ENCODE data around the gene SCYGR3. TPM values are rescaled to one million over a fixed set of nuclear protein-coding genes. Genes with fewer than 3 reads are reported as not detected.
"Not testable (repeated sequence)": the region's sequence is repeated elsewhere in the genome, so short reads cannot be mapped to it uniquely, and the experiment has no call there.

SCYGR3 gene
- total and polyA plus RNA-seq, 3 experiments from 2014 or later, result not detected

DNA sequence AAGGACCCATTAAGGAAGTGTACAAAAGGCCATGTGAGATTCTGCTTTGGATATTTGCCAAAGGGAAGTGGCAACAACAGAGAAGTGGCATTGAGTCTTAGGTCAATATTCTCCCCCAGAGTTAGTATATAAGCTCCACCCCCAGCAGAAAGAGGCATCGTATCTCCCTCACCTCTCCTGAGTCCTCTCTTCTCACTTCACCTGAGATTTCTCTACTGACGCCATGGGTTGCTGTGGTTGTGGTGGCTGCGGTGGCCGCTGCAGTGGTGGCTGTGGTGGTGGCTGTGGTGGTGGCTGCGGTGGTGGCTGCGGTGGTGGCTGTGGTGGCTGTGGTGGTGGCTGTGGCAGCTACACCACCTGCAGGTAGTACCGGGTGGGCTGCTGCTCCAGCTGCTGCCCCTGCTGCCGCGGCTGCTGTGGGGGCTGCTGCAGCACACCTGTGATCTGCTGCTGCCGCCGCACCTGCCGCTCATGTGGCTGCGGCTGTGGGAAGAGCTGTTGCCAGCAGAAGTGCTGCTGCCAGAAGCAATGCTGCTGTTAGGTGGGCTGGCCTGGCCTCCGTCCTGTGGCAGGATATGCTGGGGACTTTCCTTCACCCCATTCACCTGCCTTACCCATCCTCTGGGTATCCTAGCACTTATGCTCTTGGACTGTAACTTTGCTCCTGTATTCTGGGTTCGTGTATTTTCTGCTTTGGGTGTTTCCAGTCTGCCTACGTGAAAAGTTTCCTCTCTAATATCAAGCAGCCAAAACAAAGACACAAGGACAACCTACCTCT lies 5.9 kb downstream of the SCYGR3 start:
- Histone ChIP-seq H3K4me3 (ENCODE audit: low read length) (no peak overlapping the region), H3K4me1 (ENCODE audit: insufficient read depth, low read length) (peaks cover 7% of the 10 kb centered on the region), H3K27ac (ENCODE audit: low read depth, low read length) (no peak overlapping the region), H3K36me3 (ENCODE audit: insufficient read depth, low read length) (no peaks in the 10 kb centered on the region), H3K9me3 (ENCODE audit: low read length) (no peaks in the 10 kb centered on the region), H3K27me3 (ENCODE audit: insufficient read depth, low read length, poor library complexity, severe bottlenecking) (no peaks in the 10 kb centered on the region)
- ChIA-PET POLR2A (no interaction called here), CTCF (interaction anchor here (1.0 kb wide), 1 partner anchor 11 kb away, joined by 3 read pairs; no protein-coding TSS in a partner anchor)
- H3K4me1 Mint-ChIP-seq, result peaks cover 13 to 23% (median 17%) of the 10 kb centered on the region in 3 donors
- peaks cover 19 to 54% of the 10 kb centered on the region in 2 donors for H3K27me3 Mint-ChIP-seq
- H3K9me3 Mint-ChIP-seq, result no peaks in the 10 kb centered on the region
- peak in 2 of 5 donors; percentile 4 to 9 for DNase-seq
- no peak overlapping the region for H3K4me3 Mint-ChIP-seq
- H3K27ac Mint-ChIP-seq, result peak overlapping the region in 2 of 8 donors; percentile 2 to 57
- H3K36me3 Mint-ChIP-seq, result no peaks in the 10 kb centered on the region

DNA sequence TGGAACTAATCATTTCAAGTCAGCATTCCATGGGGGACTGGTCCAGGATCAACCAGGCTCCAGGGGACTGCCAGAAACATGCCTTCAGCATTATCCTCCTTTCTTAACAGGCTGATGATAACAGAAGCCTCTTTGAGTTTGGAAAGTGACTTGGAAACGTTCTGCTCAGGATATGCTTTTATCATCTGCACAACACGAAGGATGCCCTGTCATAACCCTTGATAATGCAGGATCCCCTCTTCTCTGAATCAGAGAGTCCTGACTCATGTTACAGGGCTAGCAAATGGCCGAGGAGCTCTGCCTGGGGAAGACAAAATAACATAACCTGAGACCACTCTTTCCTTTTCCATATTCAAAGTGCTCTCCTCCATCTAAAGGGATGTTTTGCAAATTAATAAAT lies 6.7 kb downstream of the SCYGR3 start:
- no peak overlapping the region for H3K27ac ChIP-seq (ENCODE audit: low read depth, low read length)
- CTCF ChIA-PET, result interaction anchor here (1.0 kb wide), 1 partner anchor 12 kb away, joined by 3 read pairs; no protein-coding TSS in a partner anchor
- DNase-seq, result no peak
- Mint-ChIP-seq H3K9me3 (no peaks in the 10 kb centered on the region), H3K27me3 (peaks cover 20 to 55% of the 10 kb centered on the region in 2 donors), H3K4me3 (no peak overlapping the region), H3K36me3 (no peaks in the 10 kb centered on the region), H3K4me1 (peaks cover 13 to 23% (median 17%) of the 10 kb centered on the region in 3 donors), H3K27ac (peak overlapping the region in 1 of 8 donors; percentile 48)
- POLR2A ChIA-PET, result no interaction called here
- H3K36me3 ChIP-seq (ENCODE audit: insufficient read depth, low read length), result no peaks in the 10 kb centered on the region
- H3K27me3 ChIP-seq (ENCODE audit: insufficient read depth, low read length, poor library complexity, severe bottlenecking), result no peaks in the 10 kb centered on the region
- no peak overlapping the region for H3K4me3 ChIP-seq (ENCODE audit: low read length)
- peaks cover 7% of the 10 kb centered on the region for H3K4me1 ChIP-seq (ENCODE audit: insufficient read depth, low read length)
- H3K9me3 ChIP-seq (ENCODE audit: low read length), result no peaks in the 10 kb centered on the region

DNA sequence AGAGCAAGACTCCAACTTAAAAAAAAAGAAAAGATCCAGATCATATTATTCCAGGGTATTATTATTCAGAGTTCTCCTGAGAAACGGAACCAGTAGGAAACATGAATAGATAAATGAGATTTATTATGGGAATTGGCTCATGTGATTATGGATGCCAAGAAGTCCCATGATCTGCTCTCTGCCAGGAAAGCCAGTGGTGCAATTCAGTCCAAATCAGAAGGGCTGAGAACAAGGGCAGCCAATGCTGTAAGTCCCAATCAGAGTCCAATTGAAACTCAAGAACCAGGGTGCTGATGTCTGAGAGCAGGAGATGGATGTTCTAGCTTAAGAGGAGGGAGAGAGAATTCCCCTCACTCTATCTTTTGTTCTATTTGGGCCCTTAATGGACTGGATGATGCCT lies 8.2 kb downstream of the SCYGR3 start:
- ChIA-PET POLR2A (no interaction called here), CTCF (no interaction called here)
- no peak for DNase-seq
- peaks cover 7% of the 10 kb centered on the region for H3K4me1 ChIP-seq (ENCODE audit: insufficient read depth, low read length)
- no peak overlapping the region for H3K4me3 ChIP-seq (ENCODE audit: low read length)
- no peak overlapping the region for H3K27ac ChIP-seq (ENCODE audit: low read depth, low read length)
- Mint-ChIP-seq H3K27me3 (peaks cover 17 to 50% of the 10 kb centered on the region in 2 donors), H3K36me3 (no peaks in the 10 kb centered on the region), H3K4me3 (no peak overlapping the region), H3K27ac (no peak overlapping the region), H3K4me1 (peaks cover 13 to 23% (median 17%) of the 10 kb centered on the region in 3 donors), H3K9me3 (no peaks in the 10 kb centered on the region)
- H3K27me3 ChIP-seq (ENCODE audit: insufficient read depth, low read length, poor library complexity, severe bottlenecking), result no peaks in the 10 kb centered on the region
- H3K9me3 ChIP-seq (ENCODE audit: low read length), result no peaks in the 10 kb centered on the region
- no peaks in the 10 kb centered on the region for H3K36me3 ChIP-seq (ENCODE audit: insufficient read depth, low read length)

DNA sequence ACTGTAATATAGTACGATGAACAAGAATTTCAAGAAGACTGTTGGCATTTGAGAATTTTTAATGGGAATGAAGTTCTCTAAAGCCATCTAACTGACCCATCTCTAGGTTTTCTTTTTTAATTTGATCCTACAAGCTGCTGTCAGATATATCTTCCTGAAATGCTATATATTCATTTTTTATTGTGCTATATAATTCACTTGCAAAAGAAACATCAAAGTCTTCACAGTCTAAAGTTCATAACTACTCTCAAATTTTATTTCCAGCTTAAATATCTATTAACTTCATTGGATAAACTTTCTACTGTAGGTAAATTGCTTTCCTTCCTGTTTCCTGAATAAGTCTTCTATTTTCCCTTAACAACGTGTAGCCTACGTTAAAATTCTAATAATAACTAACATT lies 12.3 kb downstream of the SCYGR3 start:
- H3K4me3 ChIP-seq (ENCODE audit: low read length), result no peak overlapping the region
- H3K9me3 Mint-ChIP-seq, result peaks cover 0 to 3% (median 0%) of the 10 kb centered on the region in 5 donors

DNA sequence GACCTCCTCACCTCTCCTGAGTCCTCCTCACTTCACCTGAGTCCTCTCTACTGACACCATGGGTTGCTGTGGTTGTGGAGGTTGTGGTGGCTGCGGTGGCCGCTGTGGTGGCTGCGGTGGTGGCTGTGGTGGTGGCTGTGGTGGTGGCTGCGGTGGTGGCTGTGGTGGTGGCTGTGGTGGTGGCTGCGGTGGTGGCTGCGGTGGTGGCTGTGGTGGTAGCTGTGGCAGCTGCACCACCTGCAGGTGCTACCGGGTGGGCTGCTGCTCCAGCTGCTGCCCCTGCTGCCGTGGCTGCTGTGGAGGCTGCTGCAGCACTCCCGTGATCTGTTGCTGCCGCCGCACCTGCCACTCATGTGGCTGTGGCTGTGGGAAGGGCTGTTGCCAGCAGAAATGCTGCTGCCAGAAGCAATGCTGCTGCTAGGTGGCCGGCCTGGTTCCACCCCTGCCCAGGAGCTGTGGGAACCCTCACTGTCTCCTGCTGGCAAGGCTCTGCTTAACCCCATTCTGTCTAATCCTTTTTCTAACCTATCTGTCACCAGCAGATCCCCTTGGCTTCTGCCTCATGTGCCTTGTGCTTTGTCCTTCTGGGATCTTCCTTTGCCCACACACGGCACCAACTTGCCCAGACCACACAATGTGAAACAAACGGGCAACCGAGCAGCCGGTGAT lies 15.7 kb downstream of the SCYGR3 start, which contains the start of gene SCYGR2:
Gene SCYGR2 (plus strand): TSS at position 59 of the 669 bp plus-strand sequence. CDS start 0 bp downstream, at position 59.
- DNase-seq; POLR2A ChIA-PET; H3K4me3 ChIP-seq (ENCODE audit: low read length); H3K4me1 ChIP-seq (ENCODE audit: insufficient read depth, low read length); H3K27ac ChIP-seq (ENCODE audit: low read depth, low read length); H3K27me3 ChIP-seq (ENCODE audit: insufficient read depth, low read length, poor library complexity, severe bottlenecking); H3K9me3 ChIP-seq (ENCODE audit: low read length); H3K4me1 Mint-ChIP-seq; H3K4me3 Mint-ChIP-seq; H3K27ac Mint-ChIP-seq; CTCF ChIA-PET; H3K36me3 Mint-ChIP-seq; H3K36me3 ChIP-seq (ENCODE audit: insufficient read depth, low read length); H3K9me3 Mint-ChIP-seq: not testable (repeated sequence)
- peaks cover 23 to 43% of the 10 kb centered on the region in 2 donors for H3K27me3 Mint-ChIP-seq

More for the DNA sequence above, 12.3 kb downstream of the SCYGR3 start:
- CTCF ChIA-PET, result no interaction called here
- Histone ChIP-seq H3K27me3 (ENCODE audit: insufficient read depth, low read length, poor library complexity, severe bottlenecking) (no peaks in the 10 kb centered on the region), H3K27ac (ENCODE audit: low read depth, low read length) (no peak overlapping the region), H3K36me3 (ENCODE audit: insufficient read depth, low read length) (no peaks in the 10 kb centered on the region), H3K4me1 (ENCODE audit: insufficient read depth, low read length) (no peaks in the 10 kb centered on the region), H3K9me3 (ENCODE audit: low read length) (no peaks in the 10 kb centered on the region)
- H3K4me1 Mint-ChIP-seq, result no peaks in the 10 kb centered on the region
- POLR2A ChIA-PET, result no interaction called here
- H3K36me3 Mint-ChIP-seq, result no peaks in the 10 kb centered on the region
- H3K27ac Mint-ChIP-seq, result no peak overlapping the region
- DNase-seq, result no peak
- peaks cover 12 to 43% of the 10 kb centered on the region in 2 donors for H3K27me3 Mint-ChIP-seq
- no peak overlapping the region for H3K4me3 Mint-ChIP-seq

DNA sequence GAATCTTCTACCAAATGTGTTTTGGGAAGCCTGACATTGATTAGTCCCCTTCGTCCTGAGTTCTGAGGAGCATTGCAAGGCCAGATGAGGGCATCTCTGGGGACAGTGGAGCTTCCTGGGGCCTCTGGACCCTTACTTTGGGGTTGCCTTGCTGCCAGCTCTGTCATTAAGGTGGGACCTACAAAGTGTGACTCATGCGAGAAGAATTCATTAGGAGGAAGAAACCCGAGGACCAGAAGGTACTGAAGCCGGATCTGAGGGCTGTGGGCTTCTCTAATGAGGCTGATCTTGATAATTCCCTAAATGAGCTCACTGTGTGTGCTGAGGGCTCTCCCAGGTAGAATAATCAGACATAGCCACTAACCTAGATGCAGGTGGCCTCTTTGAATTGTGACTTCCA lies 16.6 kb downstream of the SCYGR3 start:
- ChIA-PET CTCF (no interaction called here), POLR2A (no interaction called here)
- Histone ChIP-seq H3K4me1 (ENCODE audit: insufficient read depth, low read length) (no peaks in the 10 kb centered on the region), H3K4me3 (ENCODE audit: low read length) (no peak overlapping the region), H3K9me3 (ENCODE audit: low read length) (no peaks in the 10 kb centered on the region), H3K27ac (ENCODE audit: low read depth, low read length) (no peak overlapping the region), H3K27me3 (ENCODE audit: insufficient read depth, low read length, poor library complexity, severe bottlenecking) (peaks cover under 1% of the 10 kb centered on the region), H3K36me3 (ENCODE audit: insufficient read depth, low read length) (no peaks in the 10 kb centered on the region)
- Mint-ChIP-seq H3K4me1 (no peaks in the 10 kb centered on the region), H3K36me3 (peaks cover 0 to 1% (median 0%) of the 10 kb centered on the region in 3 donors), H3K27ac (no peak overlapping the region), H3K27me3 (peaks cover 21 to 49% of the 10 kb centered on the region in 2 donors), H3K9me3 (peaks cover 0 to 6% (median 0%) of the 10 kb centered on the region in 5 donors), H3K4me3 (no peak overlapping the region)
- no peak for DNase-seq

DNA sequence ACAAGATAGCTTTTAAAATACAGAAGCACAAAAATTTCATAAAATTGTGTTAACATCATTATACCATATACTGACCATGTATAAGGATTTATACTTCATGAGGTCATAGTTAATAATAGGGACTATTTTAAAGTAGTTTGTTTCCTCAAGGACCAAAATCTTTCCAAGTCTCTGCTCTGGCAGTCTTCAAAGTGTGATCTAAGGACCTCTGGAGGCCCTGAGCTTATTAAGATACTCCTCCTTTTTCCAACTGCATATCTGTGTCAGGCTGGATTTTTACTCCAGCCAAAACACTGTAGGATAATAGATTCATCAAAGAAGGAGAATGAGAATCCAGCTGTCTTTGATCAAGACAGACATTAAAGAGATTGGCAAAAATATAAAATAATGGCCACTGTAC lies 17.6 kb downstream of the SCYGR3 start:
- POLR2A ChIA-PET, result no interaction called here
- no peak overlapping the region for H3K27ac ChIP-seq (ENCODE audit: low read depth, low read length)

DNA sequence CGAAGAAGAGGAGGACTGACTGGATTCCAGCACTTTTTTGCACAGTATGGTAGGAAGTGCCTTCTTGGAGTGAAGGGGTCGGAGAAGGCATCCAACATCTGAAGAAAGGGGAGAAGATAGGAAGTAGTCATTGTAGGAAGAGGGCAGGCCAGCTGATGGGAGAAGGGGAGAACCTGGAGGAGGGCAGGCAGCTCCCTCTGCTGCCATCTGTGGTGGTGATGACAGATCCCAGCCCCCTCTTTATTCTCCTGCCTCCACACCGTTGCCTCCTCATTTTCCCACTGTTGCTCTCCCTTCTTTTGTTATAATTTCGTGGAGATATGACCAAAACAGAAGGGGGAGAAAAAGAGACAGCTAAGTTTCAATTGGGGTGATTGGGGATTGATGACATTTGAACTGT lies 18.8 kb downstream of the SCYGR3 start:
- no peak for DNase-seq
- Mint-ChIP-seq H3K27me3 (peaks cover 21 to 49% of the 10 kb centered on the region in 2 donors), H3K36me3 (peaks cover 0 to 1% (median 0%) of the 10 kb centered on the region in 3 donors), H3K4me3 (no peak overlapping the region), H3K27ac (no peak overlapping the region), H3K4me1 (no peaks in the 10 kb centered on the region), H3K9me3 (peaks cover 0 to 6% (median 0%) of the 10 kb centered on the region in 5 donors)
- ChIA-PET CTCF (no interaction called here), POLR2A (no interaction called here)
- Histone ChIP-seq H3K36me3 (ENCODE audit: insufficient read depth, low read length) (no peaks in the 10 kb centered on the region), H3K27ac (ENCODE audit: low read depth, low read length) (no peak overlapping the region), H3K4me1 (ENCODE audit: insufficient read depth, low read length) (no peaks in the 10 kb centered on the region), H3K9me3 (ENCODE audit: low read length) (no peaks in the 10 kb centered on the region), H3K4me3 (ENCODE audit: low read length) (no peak overlapping the region), H3K27me3 (ENCODE audit: insufficient read depth, low read length, poor library complexity, severe bottlenecking) (peaks cover 6% of the 10 kb centered on the region)

More for the DNA sequence above, 17.6 kb downstream of the SCYGR3 start:
- no peaks in the 10 kb centered on the region for H3K9me3 ChIP-seq (ENCODE audit: low read length)
- H3K4me1 Mint-ChIP-seq, result no peaks in the 10 kb centered on the region
- H3K27me3 Mint-ChIP-seq, result peaks cover 17 to 51% of the 10 kb centered on the region in 2 donors
- H3K27ac Mint-ChIP-seq, result no peak overlapping the region
- H3K27me3 ChIP-seq (ENCODE audit: insufficient read depth, low read length, poor library complexity, severe bottlenecking), result peaks cover 6% of the 10 kb centered on the region
- H3K4me1 ChIP-seq (ENCODE audit: insufficient read depth, low read length), result no peaks in the 10 kb centered on the region
- CTCF ChIA-PET, result no interaction called here
- peaks cover 0 to 6% (median 0%) of the 10 kb centered on the region in 5 donors for H3K9me3 Mint-ChIP-seq
- DNase-seq, result no peak
- H3K36me3 Mint-ChIP-seq, result peaks cover 0 to 1% (median 0%) of the 10 kb centered on the region in 3 donors
- H3K4me3 ChIP-seq (ENCODE audit: low read length), result no peak overlapping the region
- H3K36me3 ChIP-seq (ENCODE audit: insufficient read depth, low read length), result no peaks in the 10 kb centered on the region
- no peak overlapping the region for H3K4me3 Mint-ChIP-seq

Data from CD8-positive, alpha-beta memory T cell (primary cell).